GM19324 (cell line): ENCODE measurements around the gene TTC12.

Experiments used
- ATAC-seq: cut with Tn5 transposase; IDR thresholded peaks from one replicate; pipeline ENCODE4 v1.9.1; 2021; ENCODE audit warnings: mild to moderate bottlenecking, moderate library complexity; ENCODE audit not compliant: unreplicated experiment, low FRiP score

TTC12 gene

GRCh38 chr11:113319085-113319484, 4.7 kb downstream of the TTC12 start:
- no peak for ATAC-seq

DNA sequence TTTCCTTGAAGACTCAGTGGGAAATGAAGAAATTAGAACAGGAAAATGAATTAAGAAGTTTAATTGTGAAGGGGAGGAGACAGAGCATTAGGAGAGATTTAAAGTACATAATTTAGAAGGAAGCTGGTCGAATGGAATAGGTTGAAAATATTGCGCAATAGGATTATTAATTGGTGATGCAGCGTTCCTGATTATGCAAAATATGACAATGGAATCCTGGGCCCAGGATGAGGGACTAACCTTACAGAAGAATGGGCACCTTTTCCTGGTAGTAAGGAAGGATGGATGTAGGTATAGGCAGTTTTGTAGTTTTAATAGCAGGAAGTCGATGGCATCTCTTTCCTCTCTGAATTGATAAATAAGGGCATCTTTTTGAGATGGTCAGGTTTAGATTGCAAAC, 7.8 kb downstream of the TTC12 start:
- no peak for ATAC-seq

DNA sequence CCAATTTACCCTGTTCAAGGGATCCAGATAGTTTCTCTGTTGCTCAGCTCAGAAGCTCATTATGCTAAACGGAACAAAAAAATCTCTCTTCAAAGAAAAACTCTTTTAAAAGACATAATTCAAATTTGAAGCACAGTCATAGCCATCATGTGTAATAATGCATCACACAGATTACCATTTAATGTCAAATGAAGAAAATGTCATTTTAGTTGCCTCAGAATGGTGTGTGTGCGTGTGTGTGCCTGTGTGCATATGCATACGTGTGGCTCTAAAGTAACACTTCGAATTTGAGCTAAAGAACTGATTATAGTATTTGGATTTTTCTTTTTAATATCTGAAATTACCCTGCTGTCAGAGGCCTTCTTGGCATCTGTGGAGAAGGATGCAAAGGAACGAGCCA, 9.9 kb downstream of the TTC12 start:
- no peak for ATAC-seq

GRCh38 chr11:113329725-113330124, 15.3 kb downstream of the TTC12 start:
- ATAC-seq, result no peak

DNA sequence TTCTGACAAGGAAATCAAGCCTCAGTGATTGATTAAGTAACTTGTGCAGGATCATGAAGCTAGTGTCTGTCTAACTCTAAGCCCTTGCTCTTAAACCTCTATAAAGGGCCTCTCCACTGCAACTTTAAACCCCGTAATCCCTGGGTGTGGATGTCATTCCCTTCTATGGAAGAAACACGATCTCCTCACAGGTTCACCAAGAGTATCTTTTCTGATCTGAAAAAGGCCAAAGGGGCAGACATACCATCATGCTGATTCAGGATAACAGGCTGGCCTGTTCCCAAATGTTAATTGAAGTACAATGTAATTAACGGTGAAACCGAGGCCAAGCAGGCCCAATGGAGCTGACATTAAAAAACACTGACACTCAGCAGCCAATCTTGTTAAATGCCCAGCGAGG, 17.1 kb downstream of the TTC12 start:
- no peak for ATAC-seq

GRCh38 chr11:113332023-113332422, 17.6 kb downstream of the TTC12 start:
- no peak for ATAC-seq

- no peak for ATAC-seq
These were observed 18.4 kb downstream of the TTC12 start for GRCh38 chr11:113332638-113333329.

- no peak for ATAC-seq
These were observed 19.8 kb downstream of the TTC12 start for GRCh38 chr11:113334183-113334582.

DNA sequence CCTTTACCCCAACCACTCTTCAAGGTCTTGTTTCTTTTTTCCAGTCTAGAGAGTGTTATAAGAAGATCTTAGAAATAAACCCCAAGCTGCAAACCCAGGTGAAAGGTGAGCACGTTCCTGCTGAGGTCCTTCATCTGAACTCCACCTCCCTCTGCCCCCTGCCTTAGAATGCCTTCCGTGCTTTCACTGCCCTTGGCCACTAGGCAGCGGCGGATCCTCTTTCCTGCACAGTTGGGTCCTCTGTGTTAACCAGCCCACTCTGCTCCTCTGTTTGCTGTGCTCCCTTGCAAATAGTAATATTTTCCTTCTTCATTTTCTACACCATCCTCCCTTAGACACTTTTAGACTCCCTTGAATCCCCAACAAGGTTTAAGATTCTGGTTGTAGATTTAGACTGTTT, 24.3 kb downstream of the TTC12 start:
- ATAC-seq, result no peak

- no peak for ATAC-seq
These were observed 25.7 kb downstream of the TTC12 start for GRCh38 chr11:113339929-113340589.

DNA sequence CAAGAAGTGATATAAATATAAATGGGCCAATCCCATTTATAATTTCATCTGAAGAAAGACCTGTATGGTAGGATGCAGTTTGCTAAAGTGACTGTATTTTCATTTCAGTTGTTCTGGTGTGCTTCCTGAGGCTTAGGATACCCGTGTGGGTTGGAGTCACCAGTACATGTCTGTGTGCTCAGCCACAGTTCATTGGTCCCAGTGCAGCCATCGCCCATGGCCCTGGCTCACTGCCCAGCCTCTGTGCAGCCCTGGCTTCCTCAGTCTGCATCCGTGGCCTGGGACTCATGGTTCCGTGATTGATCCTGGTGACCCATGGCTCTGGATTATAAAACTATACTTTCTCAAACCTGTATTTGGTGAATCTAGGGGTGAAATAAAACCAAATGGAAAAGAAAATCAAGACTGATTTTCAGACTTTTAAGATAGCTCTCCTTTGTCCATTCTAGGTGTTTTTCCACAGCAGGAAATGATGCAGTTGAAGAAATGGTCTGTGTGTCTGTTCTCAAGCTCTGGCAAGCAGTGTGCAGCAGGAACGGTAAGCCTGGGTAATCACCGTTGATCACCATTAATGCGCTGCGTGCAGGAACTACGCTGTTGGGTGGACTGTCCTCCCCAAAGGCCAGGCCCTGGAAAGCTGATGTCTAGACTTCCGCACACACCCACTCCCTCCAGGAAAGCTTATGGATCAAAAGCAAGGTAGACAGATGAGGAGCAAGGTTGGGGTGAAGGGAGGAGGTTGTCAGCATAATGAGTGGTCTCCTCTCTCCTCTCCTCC, 27.2 kb downstream of the TTC12 start:
- ATAC-seq, result no peak

DNA sequence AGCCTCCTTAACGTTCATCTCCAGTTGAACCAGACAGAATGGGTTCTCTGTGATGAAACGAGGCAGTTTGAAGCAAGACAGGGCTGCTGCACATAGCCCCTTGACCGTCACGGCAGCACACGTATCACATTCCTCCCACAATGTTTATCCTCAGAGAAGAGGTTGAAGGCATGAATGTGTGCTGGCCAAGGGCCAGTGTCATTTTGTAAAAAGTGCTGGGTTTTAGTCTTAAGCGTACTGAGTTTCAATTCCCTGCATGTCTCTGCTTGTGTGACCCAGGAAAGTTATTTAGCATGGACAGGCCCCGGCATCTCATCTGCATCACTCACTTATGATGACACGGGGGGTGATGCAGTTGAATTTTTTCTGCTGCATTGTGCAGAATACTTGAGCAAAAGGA, 31.6 kb downstream of the TTC12 start:
- ATAC-seq, result no peak

DNA sequence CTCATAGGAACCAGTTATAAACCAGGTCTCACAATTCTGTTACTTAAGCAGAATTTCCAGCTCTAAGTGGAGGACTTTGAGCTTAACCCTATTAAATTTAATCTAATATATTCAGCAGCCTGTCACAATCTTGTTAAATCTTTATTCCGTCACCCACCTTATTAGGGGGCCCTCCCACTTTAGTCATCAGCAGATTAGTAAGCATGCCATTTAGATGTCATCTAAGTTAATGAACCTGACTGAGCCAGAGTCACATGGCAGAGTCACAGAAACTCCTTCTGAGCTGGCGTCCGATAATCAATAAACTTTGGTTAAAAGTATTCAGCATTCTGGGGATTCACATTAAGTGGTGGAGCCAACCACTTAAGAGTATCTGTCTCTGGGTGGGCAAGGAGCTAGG, 35.1 kb downstream of the TTC12 start:
- no peak for ATAC-seq

GRCh38 chr11:113350336-113351067, 36.1 kb downstream of the TTC12 start:
- ATAC-seq, result no peak

- ATAC-seq, result no peak
These were observed 36.7 kb downstream of the TTC12 start for GRCh38 chr11:113351068-113351450.

GRCh38 chr11:113351480-113351879, 37.1 kb downstream of the TTC12 start:
- ATAC-seq, result no peak

DNA sequence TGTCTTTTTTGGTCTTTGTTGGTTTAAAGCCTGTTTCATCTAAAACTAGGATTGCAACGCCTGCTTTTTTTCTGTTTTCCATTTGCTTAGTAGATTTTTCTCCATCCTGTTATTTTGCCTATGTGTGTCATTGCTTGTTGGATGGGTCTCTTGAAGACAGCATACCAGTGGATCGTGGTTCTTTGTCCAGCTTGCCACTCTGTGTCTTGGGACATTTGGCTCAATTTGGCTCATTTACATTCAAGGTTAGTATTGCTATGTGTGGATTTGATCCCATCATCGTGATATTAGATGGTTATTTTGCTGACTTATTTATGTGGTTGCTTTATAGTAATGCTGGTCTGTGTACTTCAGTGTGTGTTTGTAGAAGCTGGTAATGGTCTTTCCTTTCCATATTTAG, 41.8 kb downstream of the TTC12 start:
- ATAC-seq, result no peak

GRCh38 chr11:113363406-113363805, 49.0 kb downstream of the TTC12 start:
- ATAC-seq, result no peak

GRCh38 chr11:113363996-113364641, 49.7 kb downstream of the TTC12 start:
- ATAC-seq, result no peak

GRCh38 chr11:113365895-113366294, 51.5 kb downstream of the TTC12 start:
- ATAC-seq, result no peak
